Nephron (organoid): ENCODE data around the gene LRRFIP2.
"Not testable (repeated sequence)": the region's sequence is repeated elsewhere in the genome, so short reads cannot be mapped to it uniquely, and the experiment has no call there.

ENCODE experiments used
- H3K27ac Mint-ChIP-seq, 3 experiments: 2 replicates each; pipeline ENCODE4 v1.8.0; 2020; ENCODE audit warnings: mixed read lengths in 3 of 3, mild to moderate bottlenecking in 2 of 3, moderate library complexity in 1 of 3
- H3K27me3 Mint-ChIP-seq: 2 replicates; pipeline ENCODE4 v1.8.0; 2021; ENCODE audit warnings: low read depth, mild to moderate bottlenecking, moderate library complexity, mixed read lengths
- H3K36me3 Mint-ChIP-seq: 2 replicates; pipeline ENCODE4 v1.8.0; 2020; ENCODE audit warnings: low read depth, mixed read lengths
- H3K4me1 Mint-ChIP-seq: 2 replicates; pipeline ENCODE4 v1.8.0; 2020; ENCODE audit warnings: mixed read lengths
- H3K4me3 Mint-ChIP-seq, 3 experiments: 2 replicates each; pipeline ENCODE4 v1.8.0; 2020; ENCODE audit warnings: mild to moderate bottlenecking in 3 of 3, mixed read lengths in 3 of 3, moderate library complexity in 2 of 3
- H3K9me3 Mint-ChIP-seq: 2 replicates; pipeline ENCODE4 v1.8.0; 2020; ENCODE audit warnings: mixed read lengths
- CTCF ChIP-seq, 3 experiments: fragments of 200-600 bp; sonication (generic); IDR thresholded peaks; one replicate each; pipeline ENCODE4 v1.5.0; 2021; ENCODE audit warnings: antibody characterized with exemption in 3 of 3; ENCODE audit not compliant: unreplicated experiment in 3 of 3

The LRRFIP2 gene

DNA sequence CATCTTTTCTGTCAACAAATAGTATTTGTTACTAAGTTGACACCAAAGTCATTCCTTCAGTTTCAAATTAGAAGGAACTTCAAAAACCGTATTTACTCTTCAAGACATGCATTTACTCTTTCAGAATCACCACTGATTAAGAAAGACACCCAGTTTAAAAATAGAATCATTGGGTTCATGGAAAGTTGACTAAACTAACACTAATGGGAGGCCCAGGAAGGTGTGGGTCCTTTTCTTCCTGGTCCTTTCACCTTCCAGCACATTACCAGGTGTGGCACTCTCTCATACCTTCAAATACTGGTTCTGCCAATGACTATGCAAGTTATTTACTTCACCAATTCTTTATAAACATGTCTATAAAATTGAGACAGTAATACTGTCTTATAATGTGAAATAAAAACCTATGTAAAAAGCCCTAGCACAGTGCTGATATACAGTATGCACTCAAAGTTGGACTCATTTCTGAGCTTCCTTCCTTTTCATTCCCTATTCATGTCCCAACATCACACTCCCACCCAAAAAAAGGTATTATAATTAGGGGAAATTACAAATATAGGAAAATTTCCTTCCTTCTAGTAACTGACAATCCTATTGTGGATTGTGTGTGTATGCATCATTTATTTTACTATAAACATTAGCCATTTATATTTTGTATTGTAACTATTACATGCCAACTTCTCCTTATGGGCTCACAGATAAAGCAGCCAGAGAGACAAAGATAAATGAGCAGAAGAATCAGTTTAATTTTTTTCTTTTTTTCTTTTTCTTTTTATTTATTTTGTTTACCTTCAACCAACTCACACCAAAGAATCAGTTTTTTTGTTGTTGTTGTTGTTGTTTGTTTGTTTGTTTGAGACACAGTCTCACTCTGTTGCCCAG, 48.9 kb downstream of the LRRFIP2 start:
- Mint-ChIP-seq H3K4me1 (no peaks in the 10 kb centered on the region), H3K4me3 (no peak overlapping the region), H3K9me3 (no peaks in the 10 kb centered on the region), H3K36me3 (peaks cover 13% of the 10 kb centered on the region), H3K27ac (no peak overlapping the region), H3K27me3 (no peaks in the 10 kb centered on the region)
- no peak for TF ChIP-seq CTCF (IDR thresholded peaks at IDR 0.05; ENCODE audit: unreplicated experiment in 3 of 3)

- no peak for TF ChIP-seq CTCF (IDR thresholded peaks at IDR 0.05; ENCODE audit: unreplicated experiment in 3 of 3)
- peaks cover 13% of the 10 kb centered on the region for H3K36me3 Mint-ChIP-seq
- H3K27ac Mint-ChIP-seq, result no peak overlapping the region
- H3K4me1 Mint-ChIP-seq, result no peaks in the 10 kb centered on the region
- H3K9me3 Mint-ChIP-seq, result no peaks in the 10 kb centered on the region
- H3K27me3 Mint-ChIP-seq, result no peaks in the 10 kb centered on the region
- no peak overlapping the region for H3K4me3 Mint-ChIP-seq
Measured at GRCh38 chr3:37124435-37124834, 49.9 kb downstream of the LRRFIP2 start.

DNA sequence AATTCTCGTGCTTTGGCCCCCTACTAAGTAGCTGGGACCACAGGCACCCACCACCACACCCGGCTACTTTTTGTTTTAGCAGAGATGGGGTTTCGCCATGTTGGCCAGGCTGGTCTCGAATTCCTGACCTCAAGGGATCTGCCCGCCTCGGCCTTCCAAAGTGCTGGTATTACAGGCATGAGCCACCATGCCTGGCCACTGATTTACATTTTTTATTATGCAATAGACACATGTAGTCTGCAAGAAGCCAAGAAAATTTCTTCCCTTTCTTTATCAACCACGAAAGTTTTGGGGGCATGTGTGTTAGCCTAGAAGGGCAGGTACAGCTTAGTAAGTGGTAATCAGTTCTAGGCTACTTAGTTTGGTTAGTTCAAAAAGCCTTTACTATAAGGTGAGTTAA, 51.1 kb downstream of the LRRFIP2 start:
- H3K4me1 Mint-ChIP-seq, result no peaks in the 10 kb centered on the region
- H3K36me3 Mint-ChIP-seq, result peaks cover 13% of the 10 kb centered on the region
- no peaks in the 10 kb centered on the region for H3K27me3 Mint-ChIP-seq
- H3K27ac Mint-ChIP-seq, result no peak overlapping the region
- no peak for TF ChIP-seq CTCF (IDR thresholded peaks at IDR 0.05; ENCODE audit: unreplicated experiment in 3 of 3)
- no peaks in the 10 kb centered on the region for H3K9me3 Mint-ChIP-seq
- H3K4me3 Mint-ChIP-seq, result no peak overlapping the region

GRCh38 chr3:37122069-37122468, 52.3 kb downstream of the LRRFIP2 start:
- H3K27ac Mint-ChIP-seq, H3K9me3 Mint-ChIP-seq, H3K4me3 Mint-ChIP-seq, H3K4me1 Mint-ChIP-seq, H3K27me3 Mint-ChIP-seq: not testable (repeated sequence)
- H3K36me3 Mint-ChIP-seq, result peaks cover 11% of the 10 kb centered on the region

GRCh38 chr3:37118163-37118562, 56.2 kb downstream of the LRRFIP2 start:
- no peak overlapping the region for H3K27ac Mint-ChIP-seq
- H3K36me3 Mint-ChIP-seq, result peaks cover 16% of the 10 kb centered on the region
- no peak for TF ChIP-seq CTCF (IDR thresholded peaks at IDR 0.05; ENCODE audit: unreplicated experiment in 3 of 3)
- H3K4me1 Mint-ChIP-seq, result no peaks in the 10 kb centered on the region
- no peaks in the 10 kb centered on the region for H3K9me3 Mint-ChIP-seq
- H3K4me3 Mint-ChIP-seq, result no peak overlapping the region
- no peaks in the 10 kb centered on the region for H3K27me3 Mint-ChIP-seq

- Mint-ChIP-seq H3K27ac (no peak overlapping the region), H3K9me3 (no peaks in the 10 kb centered on the region)
Measured at GRCh38 chr3:37117548-37117947, 56.8 kb downstream of the LRRFIP2 start.

More at GRCh38 chr3:37117548-37117947, 56.8 kb downstream of the LRRFIP2 start:
- no peak for TF ChIP-seq CTCF (IDR thresholded peaks at IDR 0.05; ENCODE audit: unreplicated experiment in 3 of 3)
- Mint-ChIP-seq H3K4me1 (no peaks in the 10 kb centered on the region), H3K36me3 (peaks cover 20% of the 10 kb centered on the region), H3K4me3 (no peak overlapping the region), H3K27me3 (no peaks in the 10 kb centered on the region)
